ENCODE data around the gene AGMAT.

AGMAT gene

DNA sequence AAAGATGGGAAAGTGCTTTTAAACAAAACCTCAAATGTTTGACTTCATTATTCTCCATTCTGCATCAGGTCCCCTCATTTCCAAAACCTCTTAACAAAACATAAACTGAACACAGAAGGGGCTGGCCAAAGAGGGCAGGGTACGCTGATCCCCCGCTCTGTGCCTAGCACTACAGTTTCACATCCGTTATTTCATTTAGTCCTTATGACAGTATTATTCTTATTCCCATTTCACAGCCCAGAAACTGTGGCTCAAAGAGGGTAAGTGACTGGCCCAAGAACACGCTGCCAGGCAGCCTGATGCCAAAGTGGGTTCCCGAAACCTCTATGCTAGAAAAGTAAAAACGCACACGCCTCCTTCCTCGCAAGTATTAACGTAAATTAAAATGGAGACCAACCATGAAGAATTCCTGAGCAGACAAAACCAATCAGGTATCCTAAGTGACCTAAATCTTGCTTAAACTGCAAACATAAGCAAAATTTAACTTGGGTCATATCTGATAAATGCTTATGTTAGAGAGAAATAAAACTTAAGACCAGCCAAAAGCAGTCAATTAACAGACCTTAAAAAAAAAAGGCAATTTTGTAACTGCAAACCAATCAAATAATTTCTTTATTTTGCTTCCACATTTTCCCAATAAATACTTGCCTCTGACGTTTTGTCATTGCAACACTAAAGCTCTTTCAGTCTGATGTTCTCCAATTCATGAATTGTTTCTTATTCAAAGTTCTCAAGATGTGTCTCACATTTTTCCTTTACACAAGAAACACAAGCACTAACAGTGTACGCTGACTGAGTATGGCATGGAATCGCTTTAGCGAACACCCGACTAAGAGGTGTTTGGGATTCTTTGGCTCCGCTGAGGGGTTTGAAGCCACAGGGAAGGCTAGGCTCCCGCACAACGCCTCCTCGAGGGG lies 61.5 kb downstream of the AGMAT start:
- DNase-seq (ENCODE audit: low read depth), result no peak

DNA sequence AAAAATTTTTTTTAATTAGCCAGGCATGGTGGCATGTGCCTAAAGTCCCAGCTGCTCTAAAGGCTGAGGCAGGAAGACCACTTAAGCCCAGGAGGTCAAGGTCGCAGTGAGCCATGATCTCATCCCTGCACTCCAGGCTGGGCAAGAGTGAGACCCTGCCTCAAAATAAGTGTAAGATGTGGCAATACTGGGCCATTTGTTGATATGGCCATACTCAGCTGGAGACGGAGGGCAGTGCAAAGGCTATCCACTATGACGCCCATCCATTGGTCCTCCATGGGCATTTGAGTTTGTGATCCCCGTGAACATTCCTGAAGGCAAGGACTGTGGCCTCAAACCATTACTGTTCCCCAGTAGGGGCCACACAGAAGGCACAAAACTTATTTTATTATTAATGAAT lies 62.3 kb downstream of the AGMAT start:
- DNase-seq (ENCODE audit: low read depth), result no peak

Measured in activated T-helper 9 cell treated with anti-CD3 and anti-CD28 coated beads, Interleukin-2, amount 50 U/mL, for 16 hours (primary cell).